IMR-90 (cell line): Measurements from ENCODE around the gene NBPF15.
"Not testable (repeated sequence)": the region's sequence is repeated elsewhere in the genome, so short reads cannot be mapped to it uniquely, and the experiment has no call there.

Experiments used
- POLR2A ChIP-seq: IDR thresholded peaks from 2 replicates; pipeline ENCODE4 v1.6.1; 2012; ENCODE audit warnings: mild to moderate bottlenecking, low read depth, low read length
- RAD21 ChIP-seq: IDR thresholded peaks from 2 replicates; pipeline ENCODE4 v1.6.1; 2012; ENCODE audit warnings: low read length, improper control_type of control experiment
- TF ChIP-seq, protein P1 (sequence below): fragments of 150-350 bp; IDR thresholded peaks from 2 replicates; pipeline ENCODE4 v1.6.1; 2017; ENCODE audit warnings: mild to moderate bottlenecking, antibody characterized with exemption, low read length, low read depth
- TF ChIP-seq, protein P2 (sequence below): conservative IDR thresholded peaks from 2 replicates; pipeline ENCODE4 v1.5.1; 2012; ENCODE audit warnings: mild to moderate bottlenecking, low read depth, low read length, improper control_type of control experiment

- TF ChIP-seq, protein P1, sequence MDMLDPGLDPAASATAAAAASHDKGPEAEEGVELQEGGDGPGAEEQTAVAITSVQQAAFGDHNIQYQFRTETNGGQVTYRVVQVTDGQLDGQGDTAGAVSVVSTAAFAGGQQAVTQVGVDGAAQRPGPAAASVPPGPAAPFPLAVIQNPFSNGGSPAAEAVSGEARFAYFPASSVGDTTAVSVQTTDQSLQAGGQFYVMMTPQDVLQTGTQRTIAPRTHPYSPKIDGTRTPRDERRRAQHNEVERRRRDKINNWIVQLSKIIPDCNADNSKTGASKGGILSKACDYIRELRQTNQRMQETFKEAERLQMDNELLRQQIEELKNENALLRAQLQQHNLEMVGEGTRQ = not testable (repeated sequence)
- TF ChIP-seq, protein P2, sequence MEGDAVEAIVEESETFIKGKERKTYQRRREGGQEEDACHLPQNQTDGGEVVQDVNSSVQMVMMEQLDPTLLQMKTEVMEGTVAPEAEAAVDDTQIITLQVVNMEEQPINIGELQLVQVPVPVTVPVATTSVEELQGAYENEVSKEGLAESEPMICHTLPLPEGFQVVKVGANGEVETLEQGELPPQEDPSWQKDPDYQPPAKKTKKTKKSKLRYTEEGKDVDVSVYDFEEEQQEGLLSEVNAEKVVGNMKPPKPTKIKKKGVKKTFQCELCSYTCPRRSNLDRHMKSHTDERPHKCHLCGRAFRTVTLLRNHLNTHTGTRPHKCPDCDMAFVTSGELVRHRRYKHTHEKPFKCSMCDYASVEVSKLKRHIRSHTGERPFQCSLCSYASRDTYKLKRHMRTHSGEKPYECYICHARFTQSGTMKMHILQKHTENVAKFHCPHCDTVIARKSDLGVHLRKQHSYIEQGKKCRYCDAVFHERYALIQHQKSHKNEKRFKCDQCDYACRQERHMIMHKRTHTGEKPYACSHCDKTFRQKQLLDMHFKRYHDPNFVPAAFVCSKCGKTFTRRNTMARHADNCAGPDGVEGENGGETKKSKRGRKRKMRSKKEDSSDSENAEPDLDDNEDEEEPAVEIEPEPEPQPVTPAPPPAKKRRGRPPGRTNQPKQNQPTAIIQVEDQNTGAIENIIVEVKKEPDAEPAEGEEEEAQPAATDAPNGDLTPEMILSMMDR = not testable (repeated sequence)
- TF ChIP-seq RAD21, POLR2A: not testable (repeated sequence)
These were observed 25.5 kb upstream of the NBPF15 start for GRCh38 chr1:144487002-144487401.
